Measurements from ENCODE around the gene FSTL4.

DNA sequence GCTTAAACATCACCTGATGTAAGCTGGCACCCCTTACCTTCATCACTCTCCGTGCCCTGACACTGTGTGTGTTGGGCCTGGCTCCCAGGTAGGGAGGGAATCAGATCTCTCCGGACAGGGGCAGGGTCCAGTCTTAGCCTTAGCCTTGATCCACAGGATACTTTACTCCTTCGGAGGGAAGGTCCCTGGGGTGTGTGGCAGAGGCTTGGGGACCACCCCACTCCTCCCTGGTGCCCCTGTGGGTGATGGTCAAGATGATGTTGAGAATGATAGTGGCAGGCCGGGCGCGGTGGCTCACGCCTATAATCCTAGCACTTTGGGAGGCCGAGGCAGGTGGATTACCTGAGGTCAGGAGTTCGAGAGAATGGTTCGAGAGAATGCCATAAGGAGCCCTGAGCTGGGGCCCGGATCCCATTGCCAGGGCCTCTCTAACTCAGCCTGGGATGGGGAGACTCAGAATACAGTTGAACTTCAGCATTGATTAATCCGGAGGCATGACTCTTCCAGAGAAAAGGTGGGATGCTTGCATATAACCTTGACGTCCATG is 291.0 kb downstream of the FSTL4 start:
- TF ChIP-seq, protein P1, sequence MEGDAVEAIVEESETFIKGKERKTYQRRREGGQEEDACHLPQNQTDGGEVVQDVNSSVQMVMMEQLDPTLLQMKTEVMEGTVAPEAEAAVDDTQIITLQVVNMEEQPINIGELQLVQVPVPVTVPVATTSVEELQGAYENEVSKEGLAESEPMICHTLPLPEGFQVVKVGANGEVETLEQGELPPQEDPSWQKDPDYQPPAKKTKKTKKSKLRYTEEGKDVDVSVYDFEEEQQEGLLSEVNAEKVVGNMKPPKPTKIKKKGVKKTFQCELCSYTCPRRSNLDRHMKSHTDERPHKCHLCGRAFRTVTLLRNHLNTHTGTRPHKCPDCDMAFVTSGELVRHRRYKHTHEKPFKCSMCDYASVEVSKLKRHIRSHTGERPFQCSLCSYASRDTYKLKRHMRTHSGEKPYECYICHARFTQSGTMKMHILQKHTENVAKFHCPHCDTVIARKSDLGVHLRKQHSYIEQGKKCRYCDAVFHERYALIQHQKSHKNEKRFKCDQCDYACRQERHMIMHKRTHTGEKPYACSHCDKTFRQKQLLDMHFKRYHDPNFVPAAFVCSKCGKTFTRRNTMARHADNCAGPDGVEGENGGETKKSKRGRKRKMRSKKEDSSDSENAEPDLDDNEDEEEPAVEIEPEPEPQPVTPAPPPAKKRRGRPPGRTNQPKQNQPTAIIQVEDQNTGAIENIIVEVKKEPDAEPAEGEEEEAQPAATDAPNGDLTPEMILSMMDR (IDR thresholded peaks at IDR 0.05), result no peak
- TF ChIP-seq POLR2A (IDR thresholded peaks at IDR 0.05), result no peak
